Fibroblast of lung (primary cell): ENCODE measurements around the gene ATXN1.

Experiments used
- EZH2 ChIP-seq: IDR thresholded peaks from 2 replicates; pipeline ENCODE4 v1.5.1; 2012; ENCODE audit warnings: low read length, control low read depth, mild to moderate bottlenecking; ENCODE audit errors: missing control alignments
- TF ChIP-seq, protein P1 (sequence below), 2 donors: IDR thresholded peaks in 1 of 2; conservative IDR thresholded peaks in 1 of 2; 1 replicate in 1 of 2; 2 replicates in 1 of 2; pipeline ENCODE4 v1.5.1; 2011 to 2012; ENCODE audit warnings: low read length in 2 of 2, control low read depth in 1 of 2, inconsistent platforms in 1 of 2, low read depth in 1 of 2, mild to moderate bottlenecking in 1 of 2

DNA sequence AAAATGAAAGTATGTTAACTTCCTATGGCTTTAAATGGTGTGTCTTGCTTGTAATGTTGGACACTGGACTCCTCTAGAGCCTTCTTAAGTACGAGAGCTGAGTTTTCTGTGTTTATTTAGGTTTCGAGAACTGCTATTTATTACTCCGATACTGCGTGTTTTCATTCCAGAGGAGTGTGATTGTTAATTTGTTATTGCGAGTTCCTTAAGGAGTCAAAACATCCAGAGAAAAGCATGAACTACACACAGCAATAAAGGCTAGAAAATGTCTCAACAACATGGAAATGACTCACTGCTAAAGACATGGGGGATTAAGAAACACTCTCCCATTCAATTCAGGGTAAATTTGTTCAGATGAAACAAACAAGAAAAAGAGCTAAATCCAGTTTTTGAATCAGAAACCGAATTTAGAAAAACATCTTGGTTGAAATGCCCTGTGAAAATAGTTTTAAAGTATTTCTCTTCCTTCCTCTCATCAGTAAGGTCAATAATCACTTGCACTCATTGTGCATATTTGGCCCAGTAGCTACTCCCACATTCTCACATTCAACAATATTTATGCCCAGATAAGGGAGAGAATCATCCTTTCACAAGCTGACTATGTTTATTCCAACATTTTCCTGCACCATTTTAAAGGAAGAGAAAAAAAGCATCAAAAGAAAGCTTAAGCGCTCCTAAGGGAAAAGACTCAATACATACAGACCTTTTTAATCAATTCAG lies 36.0 kb downstream of the ATXN1 start:
- TF ChIP-seq, protein P1, sequence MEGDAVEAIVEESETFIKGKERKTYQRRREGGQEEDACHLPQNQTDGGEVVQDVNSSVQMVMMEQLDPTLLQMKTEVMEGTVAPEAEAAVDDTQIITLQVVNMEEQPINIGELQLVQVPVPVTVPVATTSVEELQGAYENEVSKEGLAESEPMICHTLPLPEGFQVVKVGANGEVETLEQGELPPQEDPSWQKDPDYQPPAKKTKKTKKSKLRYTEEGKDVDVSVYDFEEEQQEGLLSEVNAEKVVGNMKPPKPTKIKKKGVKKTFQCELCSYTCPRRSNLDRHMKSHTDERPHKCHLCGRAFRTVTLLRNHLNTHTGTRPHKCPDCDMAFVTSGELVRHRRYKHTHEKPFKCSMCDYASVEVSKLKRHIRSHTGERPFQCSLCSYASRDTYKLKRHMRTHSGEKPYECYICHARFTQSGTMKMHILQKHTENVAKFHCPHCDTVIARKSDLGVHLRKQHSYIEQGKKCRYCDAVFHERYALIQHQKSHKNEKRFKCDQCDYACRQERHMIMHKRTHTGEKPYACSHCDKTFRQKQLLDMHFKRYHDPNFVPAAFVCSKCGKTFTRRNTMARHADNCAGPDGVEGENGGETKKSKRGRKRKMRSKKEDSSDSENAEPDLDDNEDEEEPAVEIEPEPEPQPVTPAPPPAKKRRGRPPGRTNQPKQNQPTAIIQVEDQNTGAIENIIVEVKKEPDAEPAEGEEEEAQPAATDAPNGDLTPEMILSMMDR (conservative IDR thresholded peaks at IDR 0.05 in 1 of 2, IDR thresholded peaks at IDR 0.05 in 1 of 2; ENCODE audit: low read depth in 1 of 2, low read length in 2 of 2): no peak
- no peak for TF ChIP-seq EZH2
